Naive thymus-derived CD4-positive, alpha-beta T cell (primary cell): ENCODE results near the gene PRKN. TPM values are rescaled to one million over a fixed set of nuclear protein-coding genes. Genes with fewer than 3 reads are reported as not detected.

Experiments used
- ATAC-seq: fragments of 150-1000 bp; cut with Tn5 transposase; 2 replicates; pipeline ENCODE4 v1.10.0; 2021; ENCODE audit warnings: mild to moderate bottlenecking, moderate library complexity
- CTCF ChIA-PET: fragments of 350-600 bp; sonication (Branson Sonifier 250); formaldehyde crosslinking; loops from one replicate; lab custom pipeline; 2021; ENCODE audit warnings: antibody characterized with exemption; lab: Charles Lee
- POLR2A ChIA-PET: fragments of 350-600 bp; sonication (Branson Sonifier 250); formaldehyde crosslinking; loops from one replicate; lab custom pipeline; 2021; ENCODE audit warnings: antibody characterized with exemption, inconsistent platforms; lab: Charles Lee
- DNase-seq, 9 donors: peaks; one replicate each; pipeline versions ENCODE4 v3.0.0 to v3.0.0-alpha.2; 2020 to 2022; ENCODE audit warnings: mixed read lengths in 1 of 9
- H3K27ac ChIP-seq: one replicate; pipeline ENCODE4 v1.7.0; 2013; ENCODE audit warnings: mild to moderate bottlenecking, low read depth, low read length, moderate library complexity
- H3K27me3 ChIP-seq, 2 donors: one replicate each; pipeline ENCODE4 v1.7.0; 2013; ENCODE audit warnings: low read length in 2 of 2, mild to moderate bottlenecking in 2 of 2, moderate library complexity in 2 of 2; ENCODE audit not compliant: control insufficient read depth in 2 of 2, insufficient read depth in 2 of 2
- H3K36me3 ChIP-seq, 3 experiments: 1 replicate in 2 of 3; 2 replicates in 1 of 3; pipeline ENCODE4 v1.7.0; 2013; ENCODE audit warnings: low read length in 3 of 3, mild to moderate bottlenecking in 3 of 3, moderate library complexity in 1 of 3; ENCODE audit not compliant: insufficient read depth in 3 of 3, control insufficient read depth in 2 of 3
- H3K4me1 ChIP-seq, 2 donors: one replicate each; pipeline ENCODE4 v1.7.0; 2013; ENCODE audit warnings: low read length in 2 of 2, mild to moderate bottlenecking in 2 of 2, moderate library complexity in 1 of 2; ENCODE audit not compliant: control insufficient read depth in 2 of 2, insufficient read depth in 2 of 2
- H3K4me3 ChIP-seq: 2 replicates; pipeline ENCODE4 v1.7.0; 2013; ENCODE audit warnings: mild to moderate bottlenecking, low read length
- H3K9me3 ChIP-seq, 3 experiments: 1 replicate in 2 of 3; 2 replicates in 1 of 3; pipeline ENCODE4 v1.7.0; 2013; ENCODE audit warnings: low read length in 3 of 3; ENCODE audit not compliant: control insufficient read depth in 2 of 3
- H3K27ac Mint-ChIP-seq, 9 donors: one replicate each; pipeline ENCODE4 v1.8.0; 2020 to 2022; ENCODE audit warnings: mixed read lengths in 9 of 9, mild to moderate bottlenecking in 8 of 9, moderate library complexity in 5 of 9, inconsistent platforms in 2 of 9
- H3K27me3 Mint-ChIP-seq, 5 donors: one replicate each; pipeline ENCODE4 v1.8.0; 2021 to 2022; ENCODE audit warnings: mixed read lengths in 5 of 5, mild to moderate bottlenecking in 1 of 5
- H3K36me3 Mint-ChIP-seq, 5 donors: one replicate each; pipeline ENCODE4 v1.8.0; 2020 to 2022; ENCODE audit warnings: mixed read lengths in 5 of 5, mild to moderate bottlenecking in 3 of 5, inconsistent platforms in 1 of 5
- H3K4me1 Mint-ChIP-seq, 7 donors: one replicate each; pipeline ENCODE4 v1.8.0; 2020 to 2022; ENCODE audit warnings: mixed read lengths in 7 of 7, mild to moderate bottlenecking in 3 of 7, inconsistent platforms in 1 of 7
- H3K4me3 Mint-ChIP-seq, 10 donors: one replicate each; pipeline ENCODE4 v1.8.0; 2020 to 2022; ENCODE audit warnings: mild to moderate bottlenecking in 10 of 10, mixed read lengths in 10 of 10, moderate library complexity in 6 of 10, inconsistent platforms in 2 of 10
- H3K9me3 Mint-ChIP-seq, 11 donors: one replicate each; pipeline ENCODE4 v1.8.0; 2020 to 2022; ENCODE audit warnings: mixed read lengths in 11 of 11, mild to moderate bottlenecking in 4 of 11, inconsistent platforms in 1 of 11, moderate library complexity in 1 of 11
- intact Hi-C, 2 donors: fragments of 100-400 bp; cut with micrococcal nuclease; formaldehyde crosslinking; loops; one replicate each; pipeline ENCODE4 v1.15.1; 2023
- polyA plus RNA-seq, 2 donors: library from polyadenylated mRNA; unstranded; fragments of 300-500 nt; fragmentation: Illumina TruSeq; gene quantifications; one replicate each; pipeline ENCODE4 v1.2.3, GENCODE V29; 2021
- total RNA-seq, 6 experiments: library from RNA in 5 of 6; stranded (reverse) in 5 of 6; gene quantifications; 1 replicate in 5 of 6; 2 replicates in 1 of 6; pipeline ENCODE4 v1.2.3 and lab custom pipeline; 2021 to 2026

Gene PRKN
- total and polyA plus RNA-seq, 7 experiments from 2014 or later, result 0.44 to 10.3 (median 8.1) TPM

- Mint-ChIP-seq H3K4me3 (no peak overlapping the region), H3K27ac (no peak overlapping the region), H3K9me3 (no peaks in the 10 kb centered on the region), H3K27me3 (no peaks in the 10 kb centered on the region), H3K4me1 (no peaks in the 10 kb centered on the region), H3K36me3 (peaks cover 0 to 4% (median 0%) of the 10 kb centered on the region in 5 donors)
- no peaks in the 10 kb centered on the region for H3K36me3 ChIP-seq
- H3K9me3 ChIP-seq, result no peaks in the 10 kb centered on the region
- ChIA-PET POLR2A (no interaction called here), CTCF (interaction anchor here (1.5 kb wide), 1 partner anchor 14 kb away, joined by 3 read pairs; no protein-coding TSS in a partner anchor)
- no peak for ATAC-seq
- H3K27me3 ChIP-seq, result no peaks in the 10 kb centered on the region
- no peak overlapping the region for H3K27ac ChIP-seq
- H3K4me3 ChIP-seq, result no peak overlapping the region
- intact Hi-C loops, result no loop called here
- no peak for DNase-seq
- H3K4me1 ChIP-seq, result no peaks in the 10 kb centered on the region
These were observed 887.2 kb downstream of the PRKN start for GRCh38 chr6:161840380-161840779.

GRCh38 chr6:161838306-161839035 lies 889.1 kb downstream of the PRKN start:
- ChIA-PET POLR2A (no interaction called here), CTCF (interaction anchor here (1.5 kb wide), 1 partner anchor 13 kb away, joined by 3 read pairs; no protein-coding TSS in a partner anchor)
- Mint-ChIP-seq H3K36me3 (peaks cover 0 to 4% (median 0%) of the 10 kb centered on the region in 5 donors), H3K27ac (peak overlapping the region in 2 of 9 donors; percentile 41 to 83), H3K4me3 (no peak overlapping the region), H3K4me1 (no peaks in the 10 kb centered on the region), H3K27me3 (no peaks in the 10 kb centered on the region), H3K9me3 (no peaks in the 10 kb centered on the region)
- Histone ChIP-seq H3K27ac (no peak overlapping the region), H3K36me3 (no peaks in the 10 kb centered on the region), H3K4me1 (no peaks in the 10 kb centered on the region), H3K4me3 (no peak overlapping the region), H3K27me3 (no peaks in the 10 kb centered on the region), H3K9me3 (no peaks in the 10 kb centered on the region)
- DNase-seq, result no peak
- ATAC-seq, result no peak
- intact Hi-C loops, result no loop called here

- ChIA-PET CTCF (no interaction called here), POLR2A (no interaction called here)
- Mint-ChIP-seq H3K9me3 (no peaks in the 10 kb centered on the region), H3K4me1 (no peaks in the 10 kb centered on the region), H3K36me3 (peaks cover 0 to 4% (median 0%) of the 10 kb centered on the region in 5 donors), H3K27ac (no peak overlapping the region), H3K4me3 (no peak overlapping the region), H3K27me3 (no peaks in the 10 kb centered on the region)
- no peak overlapping the region for H3K4me3 ChIP-seq
- no peak overlapping the region for H3K27ac ChIP-seq
- DNase-seq (no peak), ATAC-seq (no peak)
- no peaks in the 10 kb centered on the region for H3K9me3 ChIP-seq
- H3K27me3 ChIP-seq, result no peaks in the 10 kb centered on the region
- intact Hi-C loops, result no loop called here
- no peaks in the 10 kb centered on the region for H3K4me1 ChIP-seq
- no peaks in the 10 kb centered on the region for H3K36me3 ChIP-seq
These were observed 889.7 kb downstream of the PRKN start for GRCh38 chr6:161837854-161838253.

- ChIA-PET POLR2A (no interaction called here), CTCF (no interaction called here)
- Mint-ChIP-seq H3K4me1 (no peaks in the 10 kb centered on the region), H3K27me3 (no peaks in the 10 kb centered on the region), H3K9me3 (no peaks in the 10 kb centered on the region), H3K36me3 (peaks cover 0 to 4% (median 0%) of the 10 kb centered on the region in 5 donors), H3K27ac (no peak overlapping the region), H3K4me3 (no peak overlapping the region)
- Histone ChIP-seq H3K4me1 (no peaks in the 10 kb centered on the region), H3K36me3 (no peaks in the 10 kb centered on the region), H3K9me3 (no peaks in the 10 kb centered on the region), H3K4me3 (no peak overlapping the region), H3K27ac (no peak overlapping the region), H3K27me3 (no peaks in the 10 kb centered on the region)
- intact Hi-C loops, result no loop called here
- ATAC-seq, result no peak
- DNase-seq, result no peak
These were observed 890.2 kb downstream of the PRKN start for GRCh38 chr6:161837449-161837735.

- no peak for ATAC-seq
These were observed 890.7 kb downstream of the PRKN start for GRCh38 chr6:161836643-161837448.

GRCh38 chr6:161835500-161836215 lies 891.9 kb downstream of the PRKN start:
- peaks cover 0 to 7% (median 0%) of the 10 kb centered on the region in 5 donors for H3K36me3 Mint-ChIP-seq
- no peak for ATAC-seq
- Histone ChIP-seq H3K4me3 (no peak overlapping the region), H3K27me3 (no peaks in the 10 kb centered on the region), H3K4me1 (no peaks in the 10 kb centered on the region), H3K36me3 (no peaks in the 10 kb centered on the region), H3K27ac (no peak overlapping the region), H3K9me3 (no peaks in the 10 kb centered on the region)
- H3K4me1 Mint-ChIP-seq, result no peaks in the 10 kb centered on the region
- H3K27ac Mint-ChIP-seq, result no peak overlapping the region
- POLR2A ChIA-PET, result no interaction called here
- intact Hi-C loops, result no loop called here
- no peak for DNase-seq
- H3K27me3 Mint-ChIP-seq, result no peaks in the 10 kb centered on the region
- peaks cover 0 to 2% (median 0%) of the 10 kb centered on the region in 11 donors for H3K9me3 Mint-ChIP-seq
- CTCF ChIA-PET, result no interaction called here
- no peak overlapping the region for H3K4me3 Mint-ChIP-seq

More at GRCh38 chr6:161836643-161837448, 890.7 kb downstream of the PRKN start:
- H3K27ac Mint-ChIP-seq, result no peak overlapping the region
- no peaks in the 10 kb centered on the region for H3K36me3 ChIP-seq
- H3K4me3 ChIP-seq, result no peak overlapping the region
- no peaks in the 10 kb centered on the region for H3K4me1 ChIP-seq
- ChIA-PET POLR2A (no interaction called here), CTCF (no interaction called here)
- H3K4me1 Mint-ChIP-seq, result no peaks in the 10 kb centered on the region
- no peak overlapping the region for H3K4me3 Mint-ChIP-seq
- H3K27ac ChIP-seq, result no peak overlapping the region
- no peak for DNase-seq
- no peaks in the 10 kb centered on the region for H3K27me3 Mint-ChIP-seq
- intact Hi-C loops, result no loop called here
- H3K36me3 Mint-ChIP-seq, result peaks cover 0 to 4% (median 0%) of the 10 kb centered on the region in 5 donors
- H3K9me3 Mint-ChIP-seq, result no peaks in the 10 kb centered on the region
- no peaks in the 10 kb centered on the region for H3K9me3 ChIP-seq
- no peaks in the 10 kb centered on the region for H3K27me3 ChIP-seq
